ENCODE data around the gene ZNF79.
A peak's percentile ranks its signal among the peaks of the same experiment; 100 is the strongest.

DNA sequence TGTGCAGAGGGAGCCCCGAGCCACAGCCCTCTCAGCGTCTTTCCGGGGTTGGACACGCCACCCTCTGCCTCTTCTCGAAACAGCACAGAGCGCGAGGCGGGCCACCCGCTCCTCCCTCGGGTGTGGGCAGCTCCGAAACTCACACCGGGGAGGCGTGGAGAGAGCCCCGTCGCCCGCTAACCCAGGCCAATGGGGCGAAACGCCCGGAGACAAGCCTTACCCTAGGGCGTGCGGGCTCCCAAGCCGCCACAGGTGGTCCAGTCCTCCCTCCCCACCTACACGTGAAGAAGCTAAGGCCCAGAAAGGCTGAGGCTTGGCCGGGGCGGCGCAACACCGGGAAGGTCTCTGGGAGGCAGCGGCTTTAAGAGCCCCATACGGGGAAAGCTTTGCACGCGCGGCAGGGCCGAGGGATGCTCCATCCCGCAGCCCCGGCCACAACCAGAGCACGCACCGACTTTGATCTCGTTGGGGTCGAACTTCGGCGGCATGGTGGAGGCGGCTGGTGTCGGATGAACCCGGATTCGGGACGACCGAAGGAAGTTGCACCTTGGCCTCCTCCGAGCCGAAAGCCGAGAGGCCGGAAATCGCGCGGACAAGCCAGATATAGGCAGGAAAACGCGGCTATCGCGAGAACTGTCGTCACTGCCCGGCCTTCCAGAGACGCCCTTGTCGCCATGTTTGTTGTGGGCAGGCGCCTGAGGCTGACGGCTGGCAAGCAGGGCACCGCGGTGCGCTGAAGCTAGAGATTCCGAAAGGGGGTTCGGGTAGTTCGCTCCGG, 26.8 kb downstream of the ZNF79 start, which contains the start of the genes LRSAM1 and RPL12:
- TF ChIP-seq CTCF (IDR thresholded peaks at IDR 0.05) (no peak), EP300 (IDR thresholded peaks at IDR 0.05) (no peak), POLR2A (IDR thresholded peaks at IDR 0.05) (peak; percentile 100)
